ENCODE results near the gene KCNV2.

The KCNV2 gene

GRCh38 chr9:2717385-2717784 lies at the start of gene KCNV2:
Gene KCNV2 (plus strand): TSS chr9:2717510. CDS start chr9:2717740, 230 bp downstream.
- Histone ChIP-seq H3K27ac (ENCODE audit: low read depth, low read length) (no peak within 1 kb of the TSS), H3K4me1 (ENCODE audit: control insufficient read depth, insufficient read depth, low read length, unreplicated experiment) (no peaks in the 10 kb centered on the region), H2AFZ (ENCODE audit: low read length, unreplicated experiment) (no peak within 1 kb of the TSS), H3K27me3 (ENCODE audit: insufficient read depth, low read length) (no peaks in the 10 kb centered on the region), H3K4me3 (ENCODE audit: low read depth, low read length) (no peak within 1 kb of the TSS), H3K79me2 (ENCODE audit: control insufficient read depth, insufficient read depth, low read length, unreplicated experiment) (no peaks in the 10 kb centered on the region), H3K36me3 (ENCODE audit: insufficient read depth, low read length) (no peaks in the 10 kb centered on the region; the same call in 1 of the 2 replicates)

GRCh38 chr9:2673161-2673560 lies 44.1 kb upstream of the KCNV2 start:
- H3K36me3 ChIP-seq (ENCODE audit: insufficient read depth, low read length), result no peaks in the 10 kb centered on the region
- H3K4me1 ChIP-seq (ENCODE audit: control insufficient read depth, insufficient read depth, low read length, unreplicated experiment), result no peaks in the 10 kb centered on the region
- H2AFZ ChIP-seq (ENCODE audit: low read length, unreplicated experiment), result no peak overlapping the region
- H3K27ac ChIP-seq (ENCODE audit: low read depth, low read length), result no peak overlapping the region
- no peak overlapping the region for H3K4me3 ChIP-seq (ENCODE audit: low read depth, low read length)
- H3K79me2 ChIP-seq (ENCODE audit: control insufficient read depth, insufficient read depth, low read length, unreplicated experiment), result no peaks in the 10 kb centered on the region
- H3K27me3 ChIP-seq (ENCODE audit: insufficient read depth, low read length), result no peaks in the 10 kb centered on the region

GRCh38 chr9:2674141-2674824 lies 43.0 kb upstream of the KCNV2 start:
- Histone ChIP-seq H3K27me3 (ENCODE audit: insufficient read depth, low read length) (no peaks in the 10 kb centered on the region), H3K36me3 (ENCODE audit: insufficient read depth, low read length) (no peaks in the 10 kb centered on the region), H3K4me3 (ENCODE audit: low read depth, low read length) (no peak overlapping the region), H3K4me1 (ENCODE audit: control insufficient read depth, insufficient read depth, low read length, unreplicated experiment) (no peaks in the 10 kb centered on the region), H3K27ac (ENCODE audit: low read depth, low read length) (no peak overlapping the region), H3K79me2 (ENCODE audit: control insufficient read depth, insufficient read depth, low read length, unreplicated experiment) (no peaks in the 10 kb centered on the region), H2AFZ (ENCODE audit: low read length, unreplicated experiment) (no peak overlapping the region)

GRCh38 chr9:2675834-2676233 lies 41.5 kb upstream of the KCNV2 start:
- H3K27ac ChIP-seq (ENCODE audit: low read depth, low read length), result no peak overlapping the region

GRCh38 chr9:2676466-2676865 lies 40.8 kb upstream of the KCNV2 start:
- Histone ChIP-seq H3K79me2 (ENCODE audit: control insufficient read depth, insufficient read depth, low read length, unreplicated experiment) (no peaks in the 10 kb centered on the region), H3K27ac (ENCODE audit: low read depth, low read length) (no peak overlapping the region), H2AFZ (ENCODE audit: low read length, unreplicated experiment) (no peak overlapping the region), H3K27me3 (ENCODE audit: insufficient read depth, low read length) (no peaks in the 10 kb centered on the region), H3K36me3 (ENCODE audit: insufficient read depth, low read length) (no peaks in the 10 kb centered on the region), H3K4me3 (ENCODE audit: low read depth, low read length) (no peak overlapping the region), H3K4me1 (ENCODE audit: control insufficient read depth, insufficient read depth, low read length, unreplicated experiment) (no peaks in the 10 kb centered on the region)

More at GRCh38 chr9:2675834-2676233, 41.5 kb upstream of the KCNV2 start:
- Histone ChIP-seq H3K4me1 (ENCODE audit: control insufficient read depth, insufficient read depth, low read length, unreplicated experiment) (no peaks in the 10 kb centered on the region), H3K27me3 (ENCODE audit: insufficient read depth, low read length) (no peaks in the 10 kb centered on the region), H3K79me2 (ENCODE audit: control insufficient read depth, insufficient read depth, low read length, unreplicated experiment) (no peaks in the 10 kb centered on the region), H3K36me3 (ENCODE audit: insufficient read depth, low read length) (no peaks in the 10 kb centered on the region), H3K4me3 (ENCODE audit: low read depth, low read length) (no peak overlapping the region), H2AFZ (ENCODE audit: low read length, unreplicated experiment) (no peak overlapping the region)

GRCh38 chr9:2677915-2678889 lies 39.1 kb upstream of the KCNV2 start:
- Histone ChIP-seq H3K36me3 (ENCODE audit: insufficient read depth, low read length) (no peaks in the 10 kb centered on the region), H3K27ac (ENCODE audit: low read depth, low read length) (no peak overlapping the region), H3K79me2 (ENCODE audit: control insufficient read depth, insufficient read depth, low read length, unreplicated experiment) (no peaks in the 10 kb centered on the region), H3K4me1 (ENCODE audit: control insufficient read depth, insufficient read depth, low read length, unreplicated experiment) (no peaks in the 10 kb centered on the region), H3K27me3 (ENCODE audit: insufficient read depth, low read length) (no peaks in the 10 kb centered on the region), H2AFZ (ENCODE audit: low read length, unreplicated experiment) (no peak overlapping the region), H3K4me3 (ENCODE audit: low read depth, low read length) (no peak overlapping the region)

GRCh38 chr9:2679011-2679410 lies 38.3 kb upstream of the KCNV2 start:
- Histone ChIP-seq H3K27ac (ENCODE audit: low read depth, low read length) (no peak overlapping the region), H2AFZ (ENCODE audit: low read length, unreplicated experiment) (no peak overlapping the region), H3K79me2 (ENCODE audit: control insufficient read depth, insufficient read depth, low read length, unreplicated experiment) (no peaks in the 10 kb centered on the region), H3K27me3 (ENCODE audit: insufficient read depth, low read length) (no peaks in the 10 kb centered on the region), H3K36me3 (ENCODE audit: insufficient read depth, low read length) (no peaks in the 10 kb centered on the region), H3K4me1 (ENCODE audit: control insufficient read depth, insufficient read depth, low read length, unreplicated experiment) (no peaks in the 10 kb centered on the region), H3K4me3 (ENCODE audit: low read depth, low read length) (no peak overlapping the region)

- H2AFZ ChIP-seq (ENCODE audit: low read length, unreplicated experiment), result no peak overlapping the region
- H3K4me1 ChIP-seq (ENCODE audit: control insufficient read depth, insufficient read depth, low read length, unreplicated experiment), result no peaks in the 10 kb centered on the region
- H3K79me2 ChIP-seq (ENCODE audit: control insufficient read depth, insufficient read depth, low read length, unreplicated experiment), result no peaks in the 10 kb centered on the region
- no peak overlapping the region for H3K27ac ChIP-seq (ENCODE audit: low read depth, low read length)
- H3K27me3 ChIP-seq (ENCODE audit: insufficient read depth, low read length), result no peaks in the 10 kb centered on the region
- H3K4me3 ChIP-seq (ENCODE audit: low read depth, low read length), result no peak overlapping the region
- no peaks in the 10 kb centered on the region for H3K36me3 ChIP-seq (ENCODE audit: insufficient read depth, low read length)
Measured at GRCh38 chr9:2681981-2682380, 35.3 kb upstream of the KCNV2 start.

- H2AFZ ChIP-seq (ENCODE audit: low read length, unreplicated experiment), result no peak overlapping the region
- no peak overlapping the region for H3K27ac ChIP-seq (ENCODE audit: low read depth, low read length)
- no peaks in the 10 kb centered on the region for H3K27me3 ChIP-seq (ENCODE audit: insufficient read depth, low read length)
- no peak overlapping the region for H3K4me3 ChIP-seq (ENCODE audit: low read depth, low read length)
- H3K79me2 ChIP-seq (ENCODE audit: control insufficient read depth, insufficient read depth, low read length, unreplicated experiment), result no peaks in the 10 kb centered on the region
- H3K4me1 ChIP-seq (ENCODE audit: control insufficient read depth, insufficient read depth, low read length, unreplicated experiment), result no peaks in the 10 kb centered on the region
- H3K36me3 ChIP-seq (ENCODE audit: insufficient read depth, low read length), result no peaks in the 10 kb centered on the region
Measured at GRCh38 chr9:2686911-2687310, 30.4 kb upstream of the KCNV2 start.

- no peaks in the 10 kb centered on the region for H3K27me3 ChIP-seq (ENCODE audit: insufficient read depth, low read length)
- H3K79me2 ChIP-seq (ENCODE audit: control insufficient read depth, insufficient read depth, low read length, unreplicated experiment), result no peaks in the 10 kb centered on the region
- H2AFZ ChIP-seq (ENCODE audit: low read length, unreplicated experiment), result no peak overlapping the region
- H3K4me1 ChIP-seq (ENCODE audit: control insufficient read depth, insufficient read depth, low read length, unreplicated experiment), result no peaks in the 10 kb centered on the region
- no peaks in the 10 kb centered on the region for H3K36me3 ChIP-seq (ENCODE audit: insufficient read depth, low read length)
- H3K4me3 ChIP-seq (ENCODE audit: low read depth, low read length), result no peak overlapping the region
- no peak overlapping the region for H3K27ac ChIP-seq (ENCODE audit: low read depth, low read length)
Measured at GRCh38 chr9:2688636-2689035, 28.7 kb upstream of the KCNV2 start.

Measured in ACC112 (cell line).